Cardiac muscle cell (in vitro differentiated cells and primary cell): ENCODE data around the gene GALNT9. TPM values are rescaled to one million over a fixed set of nuclear protein-coding genes. Genes with fewer than 3 reads are reported as not detected.

ENCODE experiments used
- DNase-seq, 2 donors: peaks; one replicate each; pipeline versions ENCODE4 v3.0.0 to v3.0.0-alpha.2; 2010 to 2017; ENCODE audit warnings: low read depth in 1 of 2, low spot score in 1 of 2
- H3K27ac ChIP-seq: fragments of 200-600 bp; sonication (generic); 2 replicates; pipeline ENCODE4 v1.5.1; 2016
- H3K27me3 ChIP-seq: fragments of 200-600 bp; sonication (generic); 2 replicates; pipeline ENCODE4 v1.6.0; 2016; ENCODE audit warnings: control low read depth
- H3K36me3 ChIP-seq: fragments of 200-600 bp; sonication (generic); 2 replicates; pipeline ENCODE4 v1.5.1; 2016; ENCODE audit warnings: control low read depth
- H3K4me1 ChIP-seq: fragments of 200-600 bp; sonication (generic); 2 replicates; pipeline ENCODE4 v1.8.1; 2017; ENCODE audit warnings: low read depth, mild to moderate bottlenecking, mixed run types
- H3K4me3 ChIP-seq: fragments of 200-600 bp; sonication (generic); 2 replicates; pipeline ENCODE4 v1.5.1; 2016; ENCODE audit warnings: mild to moderate bottlenecking
- H3K9me3 ChIP-seq: fragments of 200-600 bp; sonication (generic); 2 replicates; pipeline ENCODE4 v1.5.1; 2017; ENCODE audit warnings: low read depth, mild to moderate bottlenecking, control low read depth
- CTCF ChIP-seq: IDR thresholded peaks from 2 replicates; pipeline ENCODE4 v1.5.1; 2012; ENCODE audit warnings: low read depth, mild to moderate bottlenecking, low read length
- polyA plus RNA-seq: library from polyadenylated mRNA; unstranded; fragments of >200 nt; fragmentation: Nextera tagmentation; extraction: Ambion mirVana; gene quantifications from 2 replicates; pipeline ENCODE4 v1.2.1, GENCODE V29; 2016
- total RNA-seq: library from RNA; depleted of rRNA; stranded (reverse); fragments of >200 nt; gene quantifications from 2 replicates; pipeline ENCODE4 v1.2.3, GENCODE V29; 2016

The GALNT9 gene
- total and polyA plus RNA-seq, 2 experiments from 2014 or later: 0.42 to 0.45 TPM

- H3K27ac ChIP-seq: no peak overlapping the region
- no peak for DNase-seq
- no peaks in the 10 kb centered on the region for H3K27me3 ChIP-seq
- H3K36me3 ChIP-seq: no peaks in the 10 kb centered on the region
- no peaks in the 10 kb centered on the region for H3K9me3 ChIP-seq
- no peaks in the 10 kb centered on the region for H3K4me1 ChIP-seq
- no peak for TF ChIP-seq CTCF
- H3K4me3 ChIP-seq: no peak overlapping the region
These were observed 16.9 kb downstream of the GALNT9 start for GRCh38 chr12:132312516-132312915.

- no peak for TF ChIP-seq CTCF
- Histone ChIP-seq H3K4me1 (no peaks in the 10 kb centered on the region), H3K4me3 (no peak overlapping the region), H3K36me3 (no peaks in the 10 kb centered on the region), H3K27me3 (no peaks in the 10 kb centered on the region), H3K27ac (no peak overlapping the region), H3K9me3 (no peaks in the 10 kb centered on the region)
- no peak for DNase-seq
These were observed 18.0 kb downstream of the GALNT9 start for GRCh38 chr12:132311201-132311915.

- DNase-seq: peak in 1 of 2 donors; percentile 24
- Histone ChIP-seq H3K4me1 (no peaks in the 10 kb centered on the region), H3K9me3 (no peaks in the 10 kb centered on the region), H3K27ac (no peak overlapping the region), H3K4me3 (no peak overlapping the region), H3K27me3 (no peaks in the 10 kb centered on the region), H3K36me3 (no peaks in the 10 kb centered on the region)
- no peak for TF ChIP-seq CTCF
These were observed 19.0 kb downstream of the GALNT9 start for GRCh38 chr12:132310181-132311040.

- Histone ChIP-seq H3K36me3 (no peaks in the 10 kb centered on the region), H3K4me1 (no peaks in the 10 kb centered on the region), H3K27me3 (no peaks in the 10 kb centered on the region), H3K27ac (no peak overlapping the region), H3K9me3 (no peaks in the 10 kb centered on the region), H3K4me3 (no peak overlapping the region)
- no peak for TF ChIP-seq CTCF
- DNase-seq: no peak
These were observed 19.7 kb downstream of the GALNT9 start for GRCh38 chr12:132309596-132310086.

GRCh38 chr12:132308853-132309595, 20.4 kb downstream of the GALNT9 start:
- Histone ChIP-seq H3K9me3 (no peaks in the 10 kb centered on the region), H3K27ac (no peak overlapping the region), H3K27me3 (no peaks in the 10 kb centered on the region), H3K4me1 (no peaks in the 10 kb centered on the region), H3K4me3 (no peak overlapping the region), H3K36me3 (no peaks in the 10 kb centered on the region)
- no peak for DNase-seq
- no peak for TF ChIP-seq CTCF
